ENCODE data around the gene PPA2.

- no peak for TF ChIP-seq POLR2A (IDR thresholded peaks at IDR 0.05)
- TF ChIP-seq CTCF (IDR thresholded peaks at IDR 0.05) = no peak
Observed at GRCh38 chr4:105455182-105455581, 18.7 kb downstream of the PPA2 start.

All from thyroid gland (tissue), 4 donors.